Keratinocyte (primary cell): Measurements from ENCODE around the gene INPP5A. TPM values are rescaled to one million over a fixed set of nuclear protein-coding genes. Genes with fewer than 3 reads are reported as not detected.

Experiments used
- DNase-seq: peaks from one replicate; pipeline ENCODE4 v3.0.0-alpha.2; 2011; ENCODE audit warnings: low read depth, missing footprints, low spot score
- FAIRE-seq: peaks from 2 replicates; lab custom pipeline; 2011; peaks lifted over from hg19 to GRCh38; lab: Jason Lieb, UNC
- H2AFZ ChIP-seq: 2 replicates; pipeline ENCODE4 v1.6.0; 2012; ENCODE audit warnings: low read length, control low read depth, inconsistent platforms; ENCODE audit not compliant: control insufficient read depth
- H3K27ac ChIP-seq: 2 replicates; pipeline ENCODE4 v1.5.1; 2011; ENCODE audit warnings: low read length; ENCODE audit not compliant: control insufficient read depth, insufficient read depth
- H3K27me3 ChIP-seq: 3 replicates; pipeline ENCODE4 v1.6.0; 2011; ENCODE audit warnings: low read length; ENCODE audit not compliant: control insufficient read depth, insufficient read depth; ENCODE audit errors: extremely low read depth
- H3K36me3 ChIP-seq, 2 experiments: 2 replicates in 1 of 2; 3 replicates in 1 of 2; pipeline ENCODE4 v1.5.1; 2011; ENCODE audit warnings: low read length in 2 of 2, mild to moderate bottlenecking in 1 of 2; ENCODE audit not compliant: control insufficient read depth in 2 of 2, insufficient read depth in 2 of 2; ENCODE audit errors: extremely low read depth in 1 of 2
- H3K4me1 ChIP-seq: 3 replicates; pipeline ENCODE4 v1.5.1; 2011; ENCODE audit warnings: low read length; ENCODE audit not compliant: control insufficient read depth, insufficient read depth; ENCODE audit errors: extremely low read depth
- H3K4me2 ChIP-seq: 3 replicates; pipeline ENCODE4 v1.6.0; 2011; ENCODE audit warnings: low read depth, low read length; ENCODE audit not compliant: control insufficient read depth, insufficient read depth; ENCODE audit errors: extremely low read depth
- H3K4me3 ChIP-seq, 3 experiments: fragments of 200-600 bp in 1 of 3; sonication (generic) in 1 of 3; 2 replicates in 2 of 3; 3 replicates in 1 of 3; pipeline ENCODE4 v1.5.1; 2011 to 2016; ENCODE audit warnings: low read length in 3 of 3, mild to moderate bottlenecking in 3 of 3, control low read depth in 2 of 3, inconsistent platforms in 1 of 3, low read depth in 1 of 3, mixed read lengths in 1 of 3, mixed run types in 1 of 3, moderate library complexity in 1 of 3; ENCODE audit not compliant: control insufficient read depth in 2 of 3, insufficient read depth in 2 of 3; ENCODE audit errors: extremely low read depth in 1 of 3
- H3K79me2 ChIP-seq: 2 replicates; pipeline ENCODE4 v1.6.0; 2012; ENCODE audit warnings: low read length; ENCODE audit not compliant: control insufficient read depth, insufficient read depth
- H3K9ac ChIP-seq: 3 replicates; pipeline ENCODE4 v1.6.0; 2011; ENCODE audit warnings: low read length; ENCODE audit not compliant: control insufficient read depth, insufficient read depth; ENCODE audit errors: extremely low read depth
- H3K9me1 ChIP-seq: 3 replicates; pipeline ENCODE4 v1.6.0; 2011; ENCODE audit warnings: low read length; ENCODE audit not compliant: control insufficient read depth, insufficient read depth; ENCODE audit errors: extremely low read depth
- H3K9me3 ChIP-seq: 2 replicates; pipeline ENCODE4 v1.5.1; 2012; ENCODE audit warnings: low read depth, low read length; ENCODE audit not compliant: control insufficient read depth
- H4K20me1 ChIP-seq: 3 replicates; pipeline ENCODE4 v1.6.0; 2011; ENCODE audit warnings: low read length; ENCODE audit not compliant: control insufficient read depth, insufficient read depth; ENCODE audit errors: extremely low read depth
- EZH2 ChIP-seq: IDR thresholded peaks from one replicate; pipeline ENCODE4 v1.6.1; 2012; ENCODE audit warnings: inconsistent platforms, mild to moderate bottlenecking, low read length, moderate library complexity
- dilution Hi-C: fragments of 300-500 bp; cut with MboI; formaldehyde crosslinking; loops from one replicate; pipeline ENCODE4 v1.7.0; 2020; ENCODE audit warnings: low sequenced_read_pairs; ENCODE audit not compliant: extremely low pct_ligation_motif_present
- polyA plus RNA-seq, 5 experiments: library from polyadenylated mRNA; depleted of rRNA in 3 of 5; stranded (reverse) in 3 of 5; stranded (forward) in 1 of 5; unstranded in 1 of 5; fragments of >200 nt; gene quantifications; 1 replicate in 1 of 5; 2 replicates in 3 of 5; 3 replicates in 1 of 5; pipeline versions ENCODE4 v1.2.1 to v1.2.3, GENCODE V29; 2011 to 2012; ENCODE audit warnings: missing spikeins in 2 of 5, low read depth in 1 of 5, low replicate concordance in 1 of 5
- TF ChIP-seq, protein P1 (sequence below), 3 experiments: IDR thresholded peaks in 1 of 3; conservative IDR thresholded peaks in 1 of 3; optimal IDR thresholded peaks in 1 of 3; 2 replicates in 2 of 3; 3 replicates in 1 of 3; pipeline versions ENCODE3 to v1.5.1; 2011; ENCODE audit warnings: low read length in 3 of 3, mild to moderate bottlenecking in 3 of 3, moderate library complexity in 2 of 3, control low read depth in 1 of 3, inconsistent platforms in 1 of 3; ENCODE audit not compliant: insufficient read depth in 2 of 3; ENCODE audit errors: extremely low read depth in 1 of 3

The INPP5A gene
- polyA plus RNA-seq, 1 donor (not counting 4 experiments of a cell fraction or from before 2014, with no cell fraction given), result 11.2 TPM

DNA sequence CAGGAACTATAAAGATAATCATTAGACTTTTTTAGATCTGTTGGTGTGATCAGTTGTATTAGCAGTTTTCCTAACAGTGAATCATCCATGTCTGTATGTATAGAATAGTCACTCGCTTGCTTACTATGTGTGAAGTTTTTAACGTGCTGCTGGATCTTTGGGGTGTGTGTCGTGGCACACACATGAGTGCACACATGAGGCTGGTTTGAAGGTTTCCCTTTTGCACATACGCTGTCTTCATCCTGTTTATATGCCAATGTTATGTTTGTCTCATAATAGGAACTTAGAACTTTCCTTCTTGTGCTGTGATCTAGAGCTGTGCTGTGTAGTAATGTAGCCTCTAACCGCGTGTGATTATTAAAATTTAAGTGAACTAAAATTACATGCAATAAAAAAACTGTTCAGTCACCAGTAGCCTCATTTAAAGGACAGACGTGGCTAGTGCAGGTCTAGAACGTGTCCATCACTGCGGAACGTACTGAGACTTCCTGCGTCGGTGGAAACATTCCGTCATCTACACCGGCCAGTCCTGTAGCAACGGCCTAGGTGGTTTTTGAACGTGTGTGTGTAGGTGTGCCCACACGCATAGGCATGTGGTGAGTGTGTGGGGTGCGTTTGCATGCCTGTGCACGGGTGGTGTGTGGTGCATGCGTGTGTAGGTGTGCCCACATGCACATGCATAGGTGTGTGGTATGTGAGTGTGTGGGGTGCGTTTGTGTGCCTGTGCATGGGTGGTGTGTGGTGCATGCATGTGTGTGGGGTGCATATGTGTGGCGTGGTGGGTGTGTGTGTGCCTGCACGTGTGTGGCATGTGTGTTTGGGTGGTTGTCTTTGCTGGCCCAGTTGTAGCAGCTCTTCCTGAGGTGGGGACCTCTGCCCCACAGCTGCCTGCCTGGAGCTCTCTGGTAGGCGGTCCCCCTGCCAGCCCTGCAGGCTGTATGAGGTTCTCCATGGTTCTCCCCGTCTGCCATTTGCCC lies 56.6 kb downstream of the INPP5A start:
- dilution Hi-C loops, result no loop called here
- no peak overlapping the region for H3K9ac ChIP-seq
- no peaks in the 10 kb centered on the region for H3K9me1 ChIP-seq
- peaks cover 16% of the 10 kb centered on the region for H4K20me1 ChIP-seq
- no peak overlapping the region for H3K4me3 ChIP-seq
- H3K27me3 ChIP-seq, result no peaks in the 10 kb centered on the region
- H2AFZ ChIP-seq, result no peak overlapping the region
- H3K9me3 ChIP-seq, result peaks cover 3% of the 10 kb centered on the region
- no peak overlapping the region for H3K27ac ChIP-seq
- FAIRE-seq (no peak), DNase-seq (no peak)
- TF ChIP-seq, protein P1, sequence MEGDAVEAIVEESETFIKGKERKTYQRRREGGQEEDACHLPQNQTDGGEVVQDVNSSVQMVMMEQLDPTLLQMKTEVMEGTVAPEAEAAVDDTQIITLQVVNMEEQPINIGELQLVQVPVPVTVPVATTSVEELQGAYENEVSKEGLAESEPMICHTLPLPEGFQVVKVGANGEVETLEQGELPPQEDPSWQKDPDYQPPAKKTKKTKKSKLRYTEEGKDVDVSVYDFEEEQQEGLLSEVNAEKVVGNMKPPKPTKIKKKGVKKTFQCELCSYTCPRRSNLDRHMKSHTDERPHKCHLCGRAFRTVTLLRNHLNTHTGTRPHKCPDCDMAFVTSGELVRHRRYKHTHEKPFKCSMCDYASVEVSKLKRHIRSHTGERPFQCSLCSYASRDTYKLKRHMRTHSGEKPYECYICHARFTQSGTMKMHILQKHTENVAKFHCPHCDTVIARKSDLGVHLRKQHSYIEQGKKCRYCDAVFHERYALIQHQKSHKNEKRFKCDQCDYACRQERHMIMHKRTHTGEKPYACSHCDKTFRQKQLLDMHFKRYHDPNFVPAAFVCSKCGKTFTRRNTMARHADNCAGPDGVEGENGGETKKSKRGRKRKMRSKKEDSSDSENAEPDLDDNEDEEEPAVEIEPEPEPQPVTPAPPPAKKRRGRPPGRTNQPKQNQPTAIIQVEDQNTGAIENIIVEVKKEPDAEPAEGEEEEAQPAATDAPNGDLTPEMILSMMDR (optimal IDR thresholded peaks at IDR 0.05 in 1 of 3, IDR thresholded peaks at IDR 0.05 in 1 of 3, conservative IDR thresholded peaks at IDR 0.05 in 1 of 3; ENCODE audit: extremely low read depth in 1 of 3, insufficient read depth in 2 of 3, low read length in 3 of 3), result no peak
- no peak for TF ChIP-seq EZH2
- no peaks in the 10 kb centered on the region for H3K36me3 ChIP-seq
- no peak overlapping the region for H3K4me2 ChIP-seq
- peaks cover 40% of the 10 kb centered on the region for H3K79me2 ChIP-seq
- peaks cover 6% of the 10 kb centered on the region for H3K4me1 ChIP-seq

DNA sequence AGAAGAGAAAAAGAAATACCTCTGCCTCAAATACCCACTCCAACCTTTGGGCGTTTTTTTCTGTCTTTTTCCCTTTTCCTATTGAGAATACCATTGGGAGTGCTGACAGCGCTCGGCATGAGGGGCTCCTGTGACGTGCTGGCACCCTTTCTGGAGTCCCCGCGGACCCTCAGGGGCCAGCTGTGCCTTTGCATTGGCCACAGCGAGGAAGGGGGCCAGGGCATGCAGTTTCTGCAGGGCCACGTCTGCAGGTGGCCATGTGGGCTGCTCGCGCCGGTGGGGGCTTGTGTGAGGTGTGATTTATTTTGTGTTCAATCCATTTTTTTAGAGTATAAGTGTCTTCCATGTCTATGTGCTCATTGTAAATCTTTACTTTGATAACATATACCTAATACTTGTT lies 57.4 kb downstream of the INPP5A start:
- Histone ChIP-seq H3K9me3 (peaks cover 3% of the 10 kb centered on the region), H3K27me3 (no peaks in the 10 kb centered on the region), H3K27ac (no peak overlapping the region), H3K4me2 (no peak overlapping the region), H3K4me3 (no peak overlapping the region), H3K9me1 (no peaks in the 10 kb centered on the region), H3K9ac (no peak overlapping the region), H4K20me1 (peaks cover 14% of the 10 kb centered on the region), H3K4me1 (peaks cover 6% of the 10 kb centered on the region), H3K36me3 (no peaks in the 10 kb centered on the region), H2AFZ (no peak overlapping the region), H3K79me2 (peaks cover 34% of the 10 kb centered on the region)
- dilution Hi-C loops, result no loop called here
- DNase-seq (no peak), FAIRE-seq (no peak)
- TF ChIP-seq EZH2, result no peak
- TF ChIP-seq, protein P1 (optimal IDR thresholded peaks at IDR 0.05 in 1 of 3, IDR thresholded peaks at IDR 0.05 in 1 of 3, conservative IDR thresholded peaks at IDR 0.05 in 1 of 3; ENCODE audit: extremely low read depth in 1 of 3, insufficient read depth in 2 of 3, low read length in 3 of 3), result no peak
